HG03280 (cell line): ENCODE data around the gene TSPOAP1.

Experiments
- ATAC-seq: cut with Tn5 transposase; IDR thresholded peaks from one replicate; pipeline ENCODE4 v1.9.1; 2021; ENCODE audit warnings: mild to moderate bottlenecking, moderate library complexity; ENCODE audit not compliant: unreplicated experiment

Gene TSPOAP1

DNA sequence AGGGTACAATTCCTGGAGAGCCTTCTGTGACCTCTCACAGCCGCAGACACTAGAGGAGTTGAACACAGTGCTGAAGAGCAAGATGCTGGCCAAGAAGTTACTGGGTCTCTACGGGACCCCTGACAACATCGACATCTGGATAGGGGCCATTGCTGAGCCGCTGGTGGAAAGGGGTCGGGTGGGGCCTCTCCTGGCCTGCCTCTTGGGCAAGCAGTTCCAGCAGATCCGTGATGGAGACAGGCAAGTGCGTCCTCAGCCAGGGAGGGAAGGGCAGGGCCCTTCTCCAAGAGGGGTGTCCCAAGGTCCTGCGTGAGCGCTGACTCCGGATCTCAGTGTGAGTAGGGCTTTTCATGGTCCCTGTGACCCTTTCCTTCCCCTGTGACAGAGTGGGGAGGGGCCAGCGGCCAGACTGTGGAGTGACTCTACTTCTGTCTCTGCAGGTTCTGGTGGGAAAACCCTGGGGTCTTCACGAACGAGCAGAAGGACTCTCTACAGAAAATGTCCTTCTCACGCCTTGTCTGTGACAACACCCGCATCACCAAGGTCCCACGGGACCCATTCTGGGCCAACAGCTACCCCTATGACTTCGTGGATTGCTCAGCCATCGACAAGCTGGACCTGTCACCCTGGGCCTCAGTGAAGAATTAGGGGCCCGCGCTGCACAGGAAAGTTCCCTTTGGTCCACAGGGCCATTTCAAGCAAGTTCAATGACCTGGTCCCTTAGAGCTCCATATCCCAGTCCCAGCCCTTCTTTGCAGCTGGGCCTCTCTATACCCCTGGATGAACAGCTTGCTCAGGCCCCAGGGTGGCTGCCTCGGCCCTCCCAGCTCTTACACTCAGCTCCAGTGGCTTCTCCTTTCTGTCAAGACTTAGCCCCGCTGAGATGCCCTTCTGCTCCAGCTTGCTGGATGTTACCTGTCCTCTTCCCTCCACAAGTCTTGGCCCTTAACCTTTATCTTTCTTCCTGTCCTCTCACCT is 61.0 kb downstream of the TSPOAP1 start:
- ATAC-seq: no peak

DNA sequence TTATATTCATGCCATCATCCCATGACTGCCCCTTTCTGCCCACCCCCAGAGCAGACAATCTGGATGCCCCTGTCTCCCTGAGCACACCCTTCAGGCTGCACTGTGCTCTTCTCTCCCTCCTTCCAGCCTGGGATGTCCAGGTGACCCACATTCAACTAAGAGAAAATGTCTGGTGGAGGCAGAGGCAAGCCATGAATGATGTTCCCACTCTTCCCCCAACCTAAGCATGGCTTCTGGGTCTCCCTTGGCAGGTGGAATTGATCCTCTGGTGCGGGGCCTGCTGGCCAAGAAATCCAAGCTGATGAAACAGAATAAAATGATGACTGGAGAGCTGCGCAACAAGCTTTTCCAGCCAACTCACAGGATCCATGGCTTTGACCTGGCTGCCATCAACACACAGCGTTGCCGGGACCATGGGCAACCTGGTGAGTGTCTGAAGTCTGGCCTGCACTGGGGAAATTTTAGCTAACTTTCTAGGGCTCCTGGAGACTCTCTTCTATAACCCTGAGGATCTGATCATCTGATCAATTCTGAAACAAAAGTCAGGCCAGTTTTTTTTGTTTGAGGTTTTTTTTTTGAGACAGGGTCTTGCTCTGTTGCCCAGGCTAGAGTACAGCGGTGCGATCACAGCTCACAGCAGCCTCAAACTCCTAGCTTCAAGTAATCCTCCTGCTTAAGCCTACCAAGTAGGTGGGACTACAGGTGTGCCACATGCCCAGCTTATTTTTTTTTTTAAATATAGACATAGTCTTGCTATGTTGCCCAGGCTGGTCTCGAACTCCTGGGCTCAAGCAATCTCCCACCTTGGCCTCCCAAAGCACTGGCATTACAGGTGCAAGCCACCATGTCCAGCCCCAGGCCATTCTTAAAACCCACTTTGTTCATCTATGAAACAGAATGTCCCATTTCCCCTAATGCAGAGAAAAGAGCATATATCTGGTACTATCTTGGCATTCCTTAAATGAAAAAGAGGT is 62.4 kb downstream of the TSPOAP1 start:
- ATAC-seq: no peak

DNA sequence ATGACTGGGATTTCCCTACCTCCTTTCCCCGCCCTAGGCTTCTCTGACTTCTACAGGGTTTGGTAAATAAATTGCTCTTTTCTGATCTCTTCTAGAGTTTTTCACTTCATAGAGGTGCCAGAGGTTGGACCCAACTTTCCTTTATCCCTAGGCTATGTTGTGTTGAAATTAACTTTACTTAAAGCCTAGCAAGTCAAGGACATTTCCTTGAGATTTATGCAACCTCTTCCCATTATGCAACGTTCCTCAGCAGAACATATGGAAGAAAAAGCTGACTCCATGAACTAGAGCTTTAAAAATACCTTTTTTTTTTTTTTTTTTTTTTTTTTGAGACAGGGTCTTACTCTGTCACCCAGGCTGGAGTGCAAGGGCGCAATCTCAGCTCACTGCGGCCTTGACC is 63.3 kb downstream of the TSPOAP1 start:
- ATAC-seq: no peak

DNA sequence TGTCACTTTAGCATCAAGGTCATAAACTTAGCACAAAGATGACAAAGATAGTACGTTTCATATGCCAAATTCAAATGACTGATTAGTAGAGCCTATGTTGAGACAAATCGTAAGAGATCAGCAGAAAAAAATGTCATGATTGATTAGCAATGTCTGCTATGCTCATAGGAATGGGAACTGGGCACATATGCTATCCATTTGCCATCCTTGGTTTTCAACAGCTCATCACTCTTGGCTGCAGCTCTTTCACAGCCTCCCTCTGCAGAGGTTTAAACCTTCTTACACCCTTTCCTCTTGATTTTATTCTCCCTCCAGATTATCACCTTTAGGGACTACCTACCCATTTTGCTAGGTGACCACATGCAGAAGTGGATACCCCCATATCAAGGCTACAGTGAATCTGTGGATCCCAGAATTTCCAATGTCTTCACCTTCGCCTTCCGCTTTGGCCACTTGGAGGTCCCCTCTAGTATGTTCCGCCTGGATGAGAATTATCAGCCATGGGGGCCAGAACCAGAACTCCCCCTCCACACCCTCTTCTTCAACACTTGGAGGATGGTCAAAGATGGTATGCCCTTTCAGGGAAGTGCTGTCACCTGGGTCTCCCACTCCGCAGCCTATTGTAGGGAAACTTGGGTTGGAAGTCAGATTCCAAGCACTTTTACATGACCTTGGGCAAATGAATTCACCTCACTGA is 64.0 kb downstream of the TSPOAP1 start:
- no peak for ATAC-seq

DNA sequence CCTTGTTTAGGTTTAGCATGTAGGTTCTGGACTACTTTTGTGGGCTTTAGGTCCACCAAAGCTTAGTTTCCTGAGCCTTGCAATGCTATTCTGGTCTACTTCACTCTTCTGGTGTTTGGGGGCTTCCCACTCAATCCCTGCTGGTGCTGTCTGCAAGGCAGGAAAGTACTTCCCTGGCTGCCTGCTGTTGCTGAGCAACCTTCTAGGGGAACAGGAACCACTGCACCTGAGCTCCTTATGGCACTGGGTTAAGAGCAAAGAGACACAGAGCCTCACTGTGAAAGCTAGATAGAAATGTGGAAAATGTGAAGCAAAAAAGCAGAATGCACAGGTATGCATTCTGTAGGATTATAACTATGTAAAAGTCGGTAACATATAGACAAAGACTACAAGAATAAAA is 64.8 kb downstream of the TSPOAP1 start:
- ATAC-seq: no peak

DNA sequence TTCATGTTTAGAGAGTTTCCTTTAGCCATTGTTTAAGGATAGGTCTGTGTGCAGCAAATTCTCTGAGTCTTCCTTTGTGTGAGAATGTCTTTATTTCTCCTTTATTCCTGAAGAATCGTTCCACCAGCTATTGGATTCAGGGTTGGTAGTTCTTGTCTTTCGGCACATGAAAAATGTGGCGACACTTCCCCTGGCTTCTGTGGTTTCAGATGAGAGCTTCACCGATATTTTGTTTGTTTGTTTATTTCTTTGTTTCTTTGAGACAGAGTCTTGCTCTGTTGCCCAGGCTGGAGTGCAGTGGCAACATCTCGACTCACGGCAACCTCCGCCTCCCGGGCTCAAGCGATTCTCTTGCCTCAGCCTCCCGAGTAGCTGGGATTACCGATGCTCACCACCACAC is 66.4 kb downstream of the TSPOAP1 start:
- ATAC-seq: no peak

DNA sequence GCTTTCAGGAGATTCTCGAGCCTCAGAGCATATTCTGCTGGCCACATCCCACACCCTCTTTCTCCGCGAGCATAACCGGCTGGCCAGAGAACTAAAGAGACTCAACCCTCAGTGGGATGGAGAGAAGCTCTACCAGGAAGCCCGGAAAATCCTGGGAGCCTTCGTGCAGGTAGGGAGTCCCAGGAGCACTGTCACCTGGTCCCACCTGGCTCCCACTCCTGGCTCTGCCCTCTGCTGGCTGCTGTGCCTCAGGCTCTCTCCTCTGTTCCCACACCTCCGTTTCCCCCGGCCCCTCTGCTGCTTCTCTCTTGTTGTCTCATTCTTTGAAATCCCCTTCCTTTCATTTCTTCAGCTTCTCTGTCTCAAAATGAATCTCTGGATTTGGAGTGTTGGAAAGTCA is 73.8 kb downstream of the TSPOAP1 start:
- no peak for ATAC-seq

DNA sequence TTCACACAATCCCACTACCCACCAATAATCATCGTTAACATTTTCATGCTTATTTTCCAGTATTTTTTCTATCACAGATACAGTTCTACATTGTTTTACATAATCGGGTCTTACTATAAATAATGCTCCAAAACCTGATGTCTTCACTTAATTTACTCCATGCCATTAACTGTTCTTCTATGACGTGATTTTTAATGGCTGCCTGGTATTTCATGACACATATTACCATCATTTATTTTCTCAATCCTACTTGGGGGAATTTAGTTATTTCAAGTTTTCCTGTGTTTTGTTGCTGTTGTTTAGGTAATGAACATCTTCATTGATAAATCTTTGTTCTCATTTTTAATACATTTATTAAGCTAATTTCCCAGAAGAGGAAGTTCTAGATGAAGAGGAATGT is 75.5 kb downstream of the TSPOAP1 start:
- ATAC-seq: no peak

DNA sequence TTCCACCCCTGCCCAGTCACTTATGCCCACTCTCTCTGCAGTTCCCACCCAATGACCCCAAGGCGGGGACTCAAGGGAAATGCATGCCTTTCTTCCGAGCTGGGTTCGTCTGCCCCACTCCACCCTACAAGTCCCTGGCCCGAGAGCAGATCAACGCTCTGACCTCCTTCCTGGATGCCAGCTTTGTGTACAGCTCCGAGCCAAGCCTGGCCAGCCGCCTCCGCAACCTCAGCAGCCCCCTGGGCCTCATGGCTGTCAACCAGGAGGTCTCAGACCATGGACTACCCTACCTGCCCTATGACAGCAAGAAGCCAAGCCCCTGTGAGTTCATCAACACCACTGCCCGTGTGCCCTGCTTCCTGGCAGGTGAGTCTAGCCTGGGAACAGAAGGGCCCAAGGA is 76.5 kb downstream of the TSPOAP1 start:
- no peak for ATAC-seq
